ENCODE measurements around the gene DPP4. TPM values are rescaled to one million over a fixed set of nuclear protein-coding genes. Genes with fewer than 3 reads are reported as not detected.

Gene DPP4
- total and polyA plus RNA-seq, 8 donors: 28.0 to 105 (median 44.1) TPM

- peak in 1 of 4 donors; percentile 40 for DNase-seq
- Histone ChIP-seq H3K27ac (no peak overlapping the region), H3K36me3 (no peaks in the 10 kb centered on the region), H3K9me3 (no peaks in the 10 kb centered on the region), H3K4me1 (no peaks in the 10 kb centered on the region), H3K4me3 (no peak overlapping the region), H3K27me3 (peaks cover 0 to 7% of the 10 kb centered on the region in 2 donors)
- peak; percentile 40 for ATAC-seq
- peak; percentile 38 to 48 for TF ChIP-seq CTCF (IDR thresholded peaks at IDR 0.05)
- intact Hi-C loops (cut with DNase I): loop anchor here in 1 of 2 donors (10.0 kb wide), 1 partner anchor 372 kb away; no protein-coding TSS in a partner anchor
These were observed 127.4 kb downstream of the DPP4 start for GRCh38 chr2:161946489-161947107.

GRCh38 chr2:161943011-161943410, 131.0 kb downstream of the DPP4 start:
- ATAC-seq (no peak), DNase-seq (peak in 2 of 4 donors; percentile 42 to 57)
- no peak overlapping the region for H3K4me3 ChIP-seq
- no peak for TF ChIP-seq CTCF (IDR thresholded peaks at IDR 0.05)
- intact Hi-C loops (cut with DNase I): loop anchor here in 1 of 2 donors (10.0 kb wide), 1 partner anchor 368 kb away; no protein-coding TSS in a partner anchor
- no peak overlapping the region for H3K27ac ChIP-seq
- H3K36me3 ChIP-seq: no peaks in the 10 kb centered on the region
- no peaks in the 10 kb centered on the region for H3K9me3 ChIP-seq
- H3K4me1 ChIP-seq: no peaks in the 10 kb centered on the region
- H3K27me3 ChIP-seq: peaks cover 0 to 3% of the 10 kb centered on the region in 2 donors

Other genes with a start within 250 kb of the DPP4 start
- gene GCG, start 78.0 kb upstream of the DPP4 start, total RNA-seq: not detected
- under 1 TPM in 1 of 6 donors, not detected in 5; 0.15 TPM for gene GCG, start 78.0 kb upstream of the DPP4 start, polyA plus RNA-seq (ENCODE audit: insufficient read length in 6 of 6)
- gene FAP, start 169.2 kb upstream of the DPP4 start, total RNA-seq: 10 to 100 TPM; 15.0 to 25.3 TPM
- gene FAP, start 169.2 kb upstream of the DPP4 start, polyA plus RNA-seq (ENCODE audit: insufficient read length in 6 of 6): 10 to 100 TPM; 19.7 to 43.7 (median 27.4) TPM
- gene IFIH1, start 244.5 kb upstream of the DPP4 start, total RNA-seq: 10 to 100 TPM; 26.8 to 33.5 TPM
- gene IFIH1, start 244.5 kb upstream of the DPP4 start, polyA plus RNA-seq (ENCODE audit: insufficient read length in 6 of 6): 10 to 100 TPM; 11.6 to 14.0 (median 12.8) TPM

Measured in left lung (tissue), 10 donors.